Testis (tissue), 3 donors: Measurements from ENCODE around the gene PPP1R2. TPM values are rescaled to one million over a fixed set of nuclear protein-coding genes. Genes with fewer than 3 reads are reported as not detected.
"Not testable (repeated sequence)": the region's sequence is repeated elsewhere in the genome, so short reads cannot be mapped to it uniquely, and the experiment has no call there.

Source experiments
- DNase-seq: peaks from one replicate; pipeline ENCODE4 v3.0.0-alpha.2; 2019
- H3K27ac ChIP-seq, 2 donors: fragments of 200-600 bp; sonication (generic); one replicate each; pipeline ENCODE4 v1.5.1; 2019
- H3K27me3 ChIP-seq: fragments of 200-600 bp; sonication (generic); one replicate; pipeline ENCODE4 v1.5.1; 2019
- H3K36me3 ChIP-seq: fragments of 200-600 bp; sonication (generic); one replicate; pipeline ENCODE4 v1.5.1; 2017; ENCODE audit warnings: low read depth; ENCODE audit errors: missing control alignments
- H3K4me1 ChIP-seq: fragments of 200-600 bp; sonication (generic); one replicate; pipeline ENCODE4 v1.5.1; 2019
- H3K4me3 ChIP-seq, 2 donors: fragments of 200-600 bp; sonication (generic); one replicate each; pipeline ENCODE4 v1.5.1; 2017 to 2019
- H3K9me3 ChIP-seq: fragments of 200-600 bp; sonication (generic); one replicate; pipeline ENCODE4 v1.5.1; 2017
- CTCF ChIP-seq, 3 experiments: fragments of 450-650 bp in 2 of 3; fragments of 200-600 bp in 1 of 3; sonication (generic) in 1 of 3; IDR thresholded peaks; one replicate each; pipeline ENCODE4 v1.5.1; 2016 to 2019; ENCODE audit warnings: antibody characterized with exemption in 3 of 3, mild to moderate bottlenecking in 2 of 3, moderate library complexity in 1 of 3
- POLR2A ChIP-seq: fragments of 450-650 bp; IDR thresholded peaks from one replicate; pipeline ENCODE4 v1.6.1; 2017; ENCODE audit warnings: antibody characterized with exemption, mild to moderate bottlenecking, moderate library complexity
- WGBS, 2 donors: methylation state at CpG; one replicate each; pipeline ENCODE4 v1.1.5; 2018; 5-methylcytosine and 5-hydroxymethylcytosine counted together
- intact Hi-C: fragments of 100-400 bp; cut with DNase I; formaldehyde crosslinking; loops from one replicate; pipeline ENCODE4 v1.15.1; 2023; ENCODE audit warnings: low total_unique reads
- polyA plus RNA-seq: library from polyadenylated mRNA; stranded (reverse); fragments of 350-450 nt; fragmentation: Illumina TruSeq; extraction: RNeasy Lipid Tissue Mini Kit (QIAGEN cat#74804); gene quantifications from one replicate; pipeline ENCODE4 v1.2.3, GENCODE V29; 2014; ENCODE audit warnings: low read depth, low replicate concordance; ENCODE audit not compliant: insufficient read depth
- total RNA-seq, 2 donors: library from RNA; depleted of rRNA; stranded (reverse); fragments of >200 nt; gene quantifications; one replicate each; pipeline ENCODE4 v1.2.3, GENCODE V29; 2016

The PPP1R2 gene
- total and polyA plus RNA-seq, 3 donors from 2014 or later = 109 to 132 (median 129) TPM

GRCh38 chr3:195524171-195524896, 18.8 kb downstream of the PPP1R2 start:
- Histone ChIP-seq H3K36me3 (no peaks in the 10 kb centered on the region), H3K4me3 (no peak overlapping the region), H3K27ac (no peak overlapping the region), H3K9me3 (no peaks in the 10 kb centered on the region), H3K4me1 (no peaks in the 10 kb centered on the region), H3K27me3 (no peaks in the 10 kb centered on the region)
- DNase-seq = no peak
- 88 to 92% methylated on average over 14 of the region's 14 CpGs for WGBS, 2 donors
- TF ChIP-seq CTCF (IDR thresholded peaks at IDR 0.05) (no peak), POLR2A (no peak)
- intact Hi-C loops = loop anchor here (5.0 kb wide), 1 partner anchor 252 kb away; the partner anchor contains the start of gene XXYLT1

GRCh38 chr3:195522254-195523023, 20.7 kb downstream of the PPP1R2 start:
- Histone ChIP-seq H3K27me3 (no peaks in the 10 kb centered on the region), H3K27ac (no peak overlapping the region), H3K9me3 (no peaks in the 10 kb centered on the region), H3K4me1 (no peaks in the 10 kb centered on the region), H3K36me3 (no peaks in the 10 kb centered on the region), H3K4me3 (no peak overlapping the region)
- DNase-seq = no peak
- 64 to 70% methylated on average over 6 of the region's 6 CpGs for WGBS, 2 donors
- TF ChIP-seq POLR2A (no peak), CTCF (IDR thresholded peaks at IDR 0.05) (peak; percentile 67 to 93 (median 89))
- intact Hi-C loops = loop anchor here (5.0 kb wide), 1 partner anchor 250 kb away; the partner anchor contains the start of gene XXYLT1

DNA sequence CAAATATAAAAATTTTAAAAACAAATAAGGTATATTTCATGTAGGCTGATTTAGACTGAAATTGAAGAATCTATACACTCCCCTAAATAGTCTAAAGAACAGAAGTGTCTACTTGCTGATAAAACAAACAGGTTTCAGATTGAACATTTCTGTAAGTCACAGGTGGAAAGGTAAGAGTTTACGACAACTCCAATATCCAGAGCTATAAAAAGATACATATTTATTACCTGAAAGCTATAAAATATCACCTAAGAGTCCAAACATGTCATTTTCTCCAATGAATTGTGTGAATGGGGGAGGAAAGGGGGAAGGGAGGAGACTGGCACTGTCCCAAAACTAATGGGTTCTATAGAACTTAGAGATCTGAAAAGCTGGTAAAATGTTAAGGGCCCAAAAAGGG, 26.1 kb downstream of the PPP1R2 start:
- H3K27me3 ChIP-seq = no peaks in the 10 kb centered on the region
- 94 to 97% methylated on average over 1 of the region's 1 CpG for WGBS, 2 donors

GRCh38 chr3:195514610-195515235, 28.4 kb downstream of the PPP1R2 start:
- H3K4me1 ChIP-seq, H3K36me3 ChIP-seq, H3K27ac ChIP-seq, intact Hi-C loops, H3K4me3 ChIP-seq, H3K9me3 ChIP-seq, H3K27me3 ChIP-seq, DNase-seq: not testable (repeated sequence)
- WGBS, 2 donors = 95 to 100% methylated on average over 1 of the region's 1 CpG

More for the DNA sequence above, 26.1 kb downstream of the PPP1R2 start:
- Histone ChIP-seq H3K9me3 (no peaks in the 10 kb centered on the region), H3K36me3 (no peaks in the 10 kb centered on the region), H3K4me3 (no peak overlapping the region), H3K27ac (no peak overlapping the region), H3K4me1 (no peaks in the 10 kb centered on the region)
- intact Hi-C loops = no loop called here
- no peak for DNase-seq
- TF ChIP-seq CTCF (IDR thresholded peaks at IDR 0.05) = no peak
- no peak for TF ChIP-seq POLR2A

- H3K27me3 ChIP-seq = no peaks in the 10 kb centered on the region
- no peak overlapping the region for H3K4me3 ChIP-seq
- no peak for TF ChIP-seq CTCF (IDR thresholded peaks at IDR 0.05)
- TF ChIP-seq POLR2A = no peak
- no peaks in the 10 kb centered on the region for H3K36me3 ChIP-seq
- no peaks in the 10 kb centered on the region for H3K9me3 ChIP-seq
- H3K27ac ChIP-seq = no peak overlapping the region
- 82 to 83% methylated on average over 7 of the region's 7 CpGs for WGBS, 2 donors
- intact Hi-C loops = no loop called here
- no peak for DNase-seq
- no peaks in the 10 kb centered on the region for H3K4me1 ChIP-seq
Observed at GRCh38 chr3:195512798-195513345, 30.3 kb downstream of the PPP1R2 start.
